Heart left ventricle (tissue), 16 donors: ENCODE results near the gene GTPBP6. TPM values are rescaled to one million over a fixed set of nuclear protein-coding genes. Genes with fewer than 3 reads are reported as not detected.
A peak's percentile ranks its signal among the peaks of the same experiment; 100 is the strongest.

ENCODE experiments used
- ATAC-seq, 4 donors: fragments of 200-7000 bp; cut with Tn5 transposase; one replicate each; pipeline ENCODE4 v1.9.1; 2020 to 2022; ENCODE audit warnings: moderate library complexity in 4 of 4, mild to moderate bottlenecking in 3 of 4, moderate number of reproducible peaks in 1 of 4
- DNase-seq, 5 donors: peaks; one replicate each; pipeline ENCODE4 v3.0.0-alpha.2; 2020
- H3K27ac ChIP-seq, 12 donors: fragments of 200-600 bp; sonication (generic) in 4 of 12; one replicate each; pipeline versions ENCODE4 v1.5.0 to v1.8.0; 2016 to 2022; ENCODE audit warnings: mild to moderate bottlenecking in 2 of 12
- H3K27me3 ChIP-seq, 9 donors: fragments of 200-600 bp; sonication (generic) in 2 of 9; one replicate each; pipeline versions ENCODE4 v1.5.1 to v1.8.0; 2016 to 2022; ENCODE audit warnings: mild to moderate bottlenecking in 3 of 9
- H3K36me3 ChIP-seq, 9 donors: fragments of 200-600 bp; sonication (generic) in 2 of 9; one replicate each; pipeline versions ENCODE4 v1.5.0 to v1.8.0; 2018 to 2022; ENCODE audit warnings: mild to moderate bottlenecking in 2 of 9
- H3K4me1 ChIP-seq, 12 donors: fragments of 200-600 bp; sonication (generic) in 4 of 12; one replicate each; pipeline versions ENCODE4 v1.5.0 to v1.8.0; 2016 to 2022; ENCODE audit warnings: mild to moderate bottlenecking in 3 of 12
- H3K4me3 ChIP-seq, 12 donors: fragments of 200-600 bp; sonication (generic) in 4 of 12; one replicate each; pipeline versions ENCODE4 v1.5.0 to v1.8.0; 2017 to 2022; ENCODE audit warnings: mild to moderate bottlenecking in 9 of 12, moderate library complexity in 4 of 12
- H3K9me3 ChIP-seq, 12 donors: fragments of 200-600 bp; sonication (generic) in 4 of 12; one replicate each; pipeline versions ENCODE4 v1.5.0 to v1.8.0; 2016 to 2022; ENCODE audit warnings: mild to moderate bottlenecking in 1 of 12
- POLR2A ChIP-seq, 2 donors: fragments of 450-650 bp; IDR thresholded peaks; one replicate each; pipeline ENCODE4 v1.6.1; 2017; ENCODE audit warnings: antibody characterized with exemption in 2 of 2, mild to moderate bottlenecking in 2 of 2, moderate library complexity in 2 of 2
- WGBS, 4 donors: extraction: QIAGEN DNeasy Blood & Tissue Kit in 2 of 4; methylation state at CpG; one replicate each; pipeline versions ENCODE4 v1.1.5 to v1.1.7; 2013 to 2018; 5-methylcytosine and 5-hydroxymethylcytosine counted together
- intact Hi-C, 10 donors: fragments of 100-400 bp; cut with DNase I; formaldehyde crosslinking; loops; one replicate each; pipeline versions ENCODE4 v1.11.1 to v1.14.2; 2022
- polyA plus RNA-seq, 2 donors: library from polyadenylated mRNA; stranded (reverse); fragments of 200-250 nt; gene quantifications; one replicate each; pipeline ENCODE4 v1.2.3, GENCODE V29; 2013
- total RNA-seq, 9 donors: library from RNA; depleted of rRNA in 2 of 9; stranded (reverse); fragments of >200 nt in 2 of 9; fragmentation: NEBNext Ultra II Directional in 3 of 9; extraction: Animal tissue kit (Norgen Biotek cat#: 25700) in 3 of 9; gene quantifications; one replicate each; pipeline versions ENCODE4 v1.1.0 to v1.2.4, GENCODE V29; 2016 to 2023
- TF ChIP-seq, protein P1 (sequence below), 12 donors: fragments of 200-600 bp; sonication (generic) in 4 of 12; IDR thresholded peaks; one replicate each; pipeline versions ENCODE4 v1.5.0 to v1.8.0; 2018 to 2022; ENCODE audit warnings: antibody characterized with exemption in 12 of 12, mild to moderate bottlenecking in 5 of 12
- donor health status: ischemic (EF 13 %, LVEDD 7.1; RV severe dilation, severe dysfunction).
- donor health status: healthy with polysubstance abuse.
- donor health status: DM: no; HTN: yes; CAD: no.
- donor health status: DM: no; HTN: no; CAD: no.
- donor health status: ischemic (EF 25% LVEDD 6.9; RV normal size, moderate dysfunction).
- donor health status: ischemic (EF 25% LVEDD 5.7; RV mildly dilated, moderate dysfunction).
- donor health status: healthy.
- donor health status: DM: yes; HTN: yes; CAD: no.
- donor health status: ischemic (EF 35%, LVEDD 5.7; RV mildly dilated, moderate dysfunction).
- donor health status: nonischemic (EF 11% LVEDD 7.7; RV severe dilation, severe dysfunction).
- donor health status: DM: yes; HTN: yes; CAD: no.
- donor health status: PGD.
- donor health status: ischemic (EF 29% LVEDD 5.4; RV normal size, mild dysfunction).
- donor health status: nonischemic (EF 23%, LVEDD 6.1; RV moderate dilation, normal function).

The GTPBP6 gene
- total and polyA plus RNA-seq, 11 donors = 31.3 to 102 (median 49.9) TPM

DNA sequence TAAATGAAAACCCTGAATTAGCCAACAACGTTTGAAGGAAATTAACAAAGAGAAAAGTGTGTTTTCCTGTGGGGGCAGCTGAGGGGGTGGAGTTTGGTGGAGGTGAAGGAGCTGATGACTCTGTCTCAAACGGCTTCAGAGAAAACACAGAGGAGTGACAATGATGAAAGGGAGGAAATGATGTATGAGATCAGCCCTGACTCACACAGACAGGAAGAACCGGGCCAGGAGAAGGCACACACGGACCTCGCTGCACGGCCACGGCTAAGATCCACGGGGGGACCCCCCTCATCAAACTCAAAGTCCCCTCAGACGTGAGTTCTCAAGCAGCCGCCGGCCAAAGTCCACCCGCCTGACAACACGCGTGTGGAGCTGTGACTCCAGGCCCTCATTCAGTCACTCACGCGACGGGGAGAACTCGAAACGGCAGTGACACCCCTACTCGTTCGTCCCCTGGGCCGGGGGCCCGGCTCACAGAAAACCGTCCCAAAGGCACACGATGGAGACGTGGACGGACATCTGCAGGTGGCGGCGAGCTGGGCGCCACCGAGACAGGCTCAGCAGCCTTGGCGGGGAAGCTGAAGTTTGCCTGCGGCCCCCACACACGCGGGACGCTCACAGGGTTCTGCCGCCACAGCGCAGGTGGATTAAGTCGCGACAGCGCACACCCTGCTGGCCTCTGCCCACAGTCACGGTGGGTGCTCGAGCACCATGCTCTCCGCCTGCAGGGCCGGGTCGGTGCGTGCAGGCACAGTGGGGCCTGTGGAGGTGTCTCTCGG is 39.3 kb upstream of the GTPBP6 start:
- no peak overlapping the region for H3K4me3 ChIP-seq
- peaks cover 0 to 36% (median 14%) of the 10 kb centered on the region in 9 donors for H3K36me3 ChIP-seq
- no peaks in the 10 kb centered on the region for H3K27me3 ChIP-seq
- H3K27ac ChIP-seq = no peak overlapping the region
- peak in 2 of 4 donors; percentile 17 to 19 for ATAC-seq
- intact Hi-C loops = no loop called here
- WGBS, 4 donors = 82 to 88% (median 85%) methylated on average over 32 to 48 of the region's 48 CpGs
- peak in 1 of 5 donors; percentile 24 for DNase-seq
- H3K9me3 ChIP-seq = peaks cover 0 to 22% (median 10%) of the 10 kb centered on the region in 12 donors
- TF ChIP-seq, protein P1, sequence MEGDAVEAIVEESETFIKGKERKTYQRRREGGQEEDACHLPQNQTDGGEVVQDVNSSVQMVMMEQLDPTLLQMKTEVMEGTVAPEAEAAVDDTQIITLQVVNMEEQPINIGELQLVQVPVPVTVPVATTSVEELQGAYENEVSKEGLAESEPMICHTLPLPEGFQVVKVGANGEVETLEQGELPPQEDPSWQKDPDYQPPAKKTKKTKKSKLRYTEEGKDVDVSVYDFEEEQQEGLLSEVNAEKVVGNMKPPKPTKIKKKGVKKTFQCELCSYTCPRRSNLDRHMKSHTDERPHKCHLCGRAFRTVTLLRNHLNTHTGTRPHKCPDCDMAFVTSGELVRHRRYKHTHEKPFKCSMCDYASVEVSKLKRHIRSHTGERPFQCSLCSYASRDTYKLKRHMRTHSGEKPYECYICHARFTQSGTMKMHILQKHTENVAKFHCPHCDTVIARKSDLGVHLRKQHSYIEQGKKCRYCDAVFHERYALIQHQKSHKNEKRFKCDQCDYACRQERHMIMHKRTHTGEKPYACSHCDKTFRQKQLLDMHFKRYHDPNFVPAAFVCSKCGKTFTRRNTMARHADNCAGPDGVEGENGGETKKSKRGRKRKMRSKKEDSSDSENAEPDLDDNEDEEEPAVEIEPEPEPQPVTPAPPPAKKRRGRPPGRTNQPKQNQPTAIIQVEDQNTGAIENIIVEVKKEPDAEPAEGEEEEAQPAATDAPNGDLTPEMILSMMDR (IDR thresholded peaks at IDR 0.05) = no peak
- no peak for TF ChIP-seq POLR2A (IDR thresholded peaks at IDR 0.05)
- peaks cover 0 to 11% (median 0%) of the 10 kb centered on the region in 12 donors for H3K4me1 ChIP-seq

DNA sequence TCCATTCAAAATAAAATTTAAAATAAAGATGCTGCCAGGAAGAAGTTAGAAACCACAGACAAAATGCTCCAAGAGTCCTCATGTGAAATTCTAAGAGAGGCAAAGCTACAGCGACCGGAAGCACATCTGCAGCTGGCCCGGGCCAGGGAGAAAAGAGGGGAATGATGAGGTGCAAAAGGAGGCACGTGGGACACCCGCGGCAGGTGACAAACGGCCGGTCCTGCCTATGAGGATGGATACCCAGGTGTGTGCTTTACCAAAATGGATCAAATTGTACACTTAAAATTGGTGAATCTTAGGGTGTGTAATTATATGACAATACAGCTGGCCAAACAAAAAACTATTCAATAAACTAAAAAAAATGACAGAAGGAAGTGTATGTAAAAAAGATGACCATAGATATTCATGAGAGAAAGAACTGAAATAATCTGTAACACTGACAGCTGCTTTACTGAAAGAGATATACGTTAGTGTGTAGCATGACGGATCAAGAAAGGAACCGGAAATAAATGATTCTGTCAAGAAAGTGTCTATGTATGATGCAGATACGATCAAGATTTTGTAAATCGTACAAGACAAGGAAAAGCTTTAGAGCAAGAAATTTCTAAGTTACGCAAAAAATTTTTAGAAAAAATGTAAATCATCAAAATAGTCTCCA is 38.6 kb upstream of the GTPBP6 start:
- H3K27ac ChIP-seq = no peak overlapping the region
- no peak for ATAC-seq

DNA sequence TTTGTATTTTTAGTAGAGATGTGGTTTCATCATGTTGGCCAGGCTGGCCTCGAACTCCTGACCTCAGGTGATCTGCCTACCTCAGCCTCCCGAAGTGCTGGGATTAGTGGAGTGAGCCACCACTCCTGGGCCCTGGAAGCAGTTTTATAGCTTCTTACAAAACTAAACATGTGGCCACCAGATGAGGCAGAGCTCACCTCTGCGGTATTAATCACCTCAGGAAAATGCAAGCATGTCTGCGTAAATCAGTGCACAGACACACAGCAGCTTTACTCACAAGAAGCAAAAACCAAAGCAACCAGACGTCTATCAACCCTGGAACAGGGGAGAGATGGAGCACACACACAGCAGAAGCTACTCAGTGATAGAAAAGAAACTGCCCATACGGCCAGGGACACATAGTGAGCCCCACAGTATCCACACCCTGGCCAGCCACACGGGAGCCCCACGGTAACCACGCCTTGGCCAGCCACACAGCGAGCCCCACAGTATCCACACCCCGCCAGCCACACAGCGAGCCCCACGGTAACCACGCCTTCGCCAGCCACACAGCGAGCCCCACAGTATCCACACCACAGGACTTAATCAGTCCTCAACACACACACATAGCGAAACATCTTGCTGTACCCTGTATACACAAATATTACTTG is 37.9 kb upstream of the GTPBP6 start:
- H3K27ac ChIP-seq = no peak overlapping the region
- ATAC-seq (no peak), DNase-seq (no peak)
- peaks cover 0 to 35% (median 14%) of the 10 kb centered on the region in 9 donors for H3K36me3 ChIP-seq
- 83 to 93% (median 93%) methylated on average over 15 to 17 of the region's 17 CpGs for WGBS, 4 donors
- no peaks in the 10 kb centered on the region for H3K27me3 ChIP-seq
- intact Hi-C loops = no loop called here
- no peak overlapping the region for H3K4me3 ChIP-seq
- TF ChIP-seq, protein P1 (IDR thresholded peaks at IDR 0.05) = no peak
- TF ChIP-seq POLR2A (IDR thresholded peaks at IDR 0.05) = no peak
- H3K4me1 ChIP-seq = peaks cover 0 to 11% (median 0%) of the 10 kb centered on the region in 12 donors
- peaks cover 0 to 22% (median 10%) of the 10 kb centered on the region in 12 donors for H3K9me3 ChIP-seq

More for the DNA sequence above, 38.6 kb upstream of the GTPBP6 start:
- no peak overlapping the region for H3K4me3 ChIP-seq
- intact Hi-C loops = no loop called here
- TF ChIP-seq POLR2A (IDR thresholded peaks at IDR 0.05) = no peak
- TF ChIP-seq, protein P1 (IDR thresholded peaks at IDR 0.05) = no peak
- peaks cover 0 to 36% (median 14%) of the 10 kb centered on the region in 9 donors for H3K36me3 ChIP-seq
- H3K4me1 ChIP-seq = peaks cover 0 to 11% (median 0%) of the 10 kb centered on the region in 12 donors
- DNase-seq = no peak
- peaks cover 0 to 22% (median 10%) of the 10 kb centered on the region in 12 donors for H3K9me3 ChIP-seq
- no peaks in the 10 kb centered on the region for H3K27me3 ChIP-seq
- 81 to 86% (median 84%) methylated on average over 14 of the region's 14 CpGs for WGBS, 4 donors
